GM18517 (cell line): Measurements from ENCODE around the gene LAIR1.
"Not testable (repeated sequence)": the region's sequence is repeated elsewhere in the genome, so short reads cannot be mapped to it uniquely, and the experiment has no call there.

Source experiments
- ATAC-seq: cut with Tn5 transposase; IDR thresholded peaks from one replicate; pipeline ENCODE4 v1.9.1; 2021; ENCODE audit warnings: mild to moderate bottlenecking, moderate library complexity; ENCODE audit not compliant: unreplicated experiment

The LAIR1 gene

GRCh38 chr19:54345938-54346386 lies 18.8 kb downstream of the LAIR1 start:
- ATAC-seq = no peak

GRCh38 chr19:54343868-54344267 lies 20.9 kb downstream of the LAIR1 start:
- ATAC-seq = no peak

DNA sequence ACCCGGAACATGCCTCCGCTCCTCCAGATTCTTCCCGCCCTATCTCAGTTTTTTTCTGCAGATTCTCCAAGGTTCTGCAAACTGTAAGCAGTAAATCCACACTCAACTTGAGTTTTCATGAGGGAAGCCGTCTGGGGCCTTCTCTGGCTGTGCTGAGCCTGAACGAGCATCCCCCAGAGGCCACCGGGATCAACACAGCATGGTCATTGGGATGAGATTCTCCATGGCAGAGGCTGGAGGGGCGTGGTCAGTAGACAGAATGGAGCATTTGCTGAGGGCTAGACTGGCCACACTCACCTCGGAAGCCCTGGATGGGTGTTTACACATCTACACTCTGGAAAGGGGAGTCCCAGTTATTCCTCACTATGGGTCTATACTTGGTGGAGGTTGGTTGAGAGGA lies 23.4 kb downstream of the LAIR1 start:
- no peak for ATAC-seq

DNA sequence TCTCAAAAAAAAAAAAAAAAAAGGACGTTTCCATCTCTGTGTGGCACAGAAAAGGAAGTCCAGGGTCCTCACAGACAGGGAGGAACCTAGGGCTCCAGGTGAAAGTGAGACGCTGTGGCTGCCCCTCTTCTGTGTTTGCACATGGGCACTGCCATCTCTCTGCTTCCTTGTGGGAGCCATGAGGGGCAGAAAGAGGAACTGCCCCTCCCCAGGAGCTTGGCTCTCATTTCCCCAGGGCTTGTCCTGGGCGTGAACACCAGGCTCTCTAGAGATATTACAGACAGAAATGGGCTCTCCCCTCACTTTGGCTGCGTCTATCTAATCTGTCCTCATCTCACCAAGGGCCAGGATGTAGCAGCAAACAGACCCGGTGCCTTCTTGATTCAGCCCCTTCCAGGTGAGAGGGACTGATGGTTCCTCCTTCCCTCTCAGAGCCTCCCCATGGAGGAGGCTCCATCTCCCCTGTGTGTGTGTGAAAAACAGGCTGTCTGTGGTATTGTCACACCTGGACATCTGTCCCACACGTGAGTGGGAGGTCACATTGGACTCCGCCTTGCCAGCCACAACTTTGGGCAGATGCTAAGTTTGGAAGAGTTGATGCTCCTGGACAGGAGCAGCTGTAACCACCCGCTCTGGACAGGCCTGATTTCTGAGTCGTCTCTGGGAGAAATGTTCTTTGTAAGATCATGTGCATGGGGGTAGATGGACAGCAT lies 24.9 kb downstream of the LAIR1 start:
- no peak for ATAC-seq

GRCh38 chr19:54338521-54338920 lies 26.2 kb downstream of the LAIR1 start:
- no peak for ATAC-seq

GRCh38 chr19:54337858-54338230 lies 26.9 kb downstream of the LAIR1 start:
- ATAC-seq = no peak

GRCh38 chr19:54336893-54337857 lies 27.6 kb downstream of the LAIR1 start:
- ATAC-seq = no peak

GRCh38 chr19:54335979-54336892 lies 28.5 kb downstream of the LAIR1 start:
- no peak for ATAC-seq

DNA sequence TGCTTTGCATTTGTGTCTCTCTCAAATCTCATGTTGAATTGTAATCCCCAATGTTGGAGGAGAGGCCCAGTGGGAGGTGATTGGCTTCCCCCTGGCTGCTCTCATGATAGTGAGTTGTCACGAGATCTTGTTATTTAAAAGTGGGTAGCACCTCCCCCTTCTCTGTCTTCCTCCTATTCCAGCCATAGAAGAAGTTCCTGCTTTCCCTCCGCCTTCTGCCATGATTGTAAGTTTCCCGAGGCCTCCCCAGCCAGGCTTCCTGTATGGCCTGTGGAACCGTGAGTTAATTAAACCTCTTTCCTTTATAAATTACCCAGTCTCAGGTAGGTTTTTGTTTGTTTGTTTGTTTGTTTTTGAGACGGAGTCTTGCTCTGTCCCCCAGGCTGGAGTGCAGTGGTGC lies 29.6 kb downstream of the LAIR1 start:
- ATAC-seq = no peak

GRCh38 chr19:54333586-54334298 lies 31.0 kb downstream of the LAIR1 start:
- no peak for ATAC-seq

DNA sequence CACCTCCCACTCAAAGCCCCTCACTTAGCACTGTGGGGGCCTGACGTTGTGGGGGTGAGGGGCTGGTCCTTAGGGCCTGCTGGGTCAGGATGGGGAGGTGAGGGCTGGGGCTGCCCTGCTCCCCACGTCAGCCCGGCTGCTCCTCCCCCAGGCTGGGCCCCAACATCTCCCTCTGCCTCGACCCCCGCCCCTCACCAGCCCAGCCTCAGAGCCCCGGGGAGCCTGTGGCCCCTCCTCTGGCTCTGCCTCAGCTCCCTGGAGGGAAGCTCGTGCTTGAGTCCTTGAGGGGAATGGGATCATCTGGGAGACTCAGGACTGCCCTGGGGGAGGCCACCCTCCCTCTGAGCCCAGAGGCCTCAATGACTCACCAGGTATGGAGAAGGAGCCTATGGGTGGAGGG lies 32.6 kb downstream of the LAIR1 start:
- no peak for ATAC-seq

DNA sequence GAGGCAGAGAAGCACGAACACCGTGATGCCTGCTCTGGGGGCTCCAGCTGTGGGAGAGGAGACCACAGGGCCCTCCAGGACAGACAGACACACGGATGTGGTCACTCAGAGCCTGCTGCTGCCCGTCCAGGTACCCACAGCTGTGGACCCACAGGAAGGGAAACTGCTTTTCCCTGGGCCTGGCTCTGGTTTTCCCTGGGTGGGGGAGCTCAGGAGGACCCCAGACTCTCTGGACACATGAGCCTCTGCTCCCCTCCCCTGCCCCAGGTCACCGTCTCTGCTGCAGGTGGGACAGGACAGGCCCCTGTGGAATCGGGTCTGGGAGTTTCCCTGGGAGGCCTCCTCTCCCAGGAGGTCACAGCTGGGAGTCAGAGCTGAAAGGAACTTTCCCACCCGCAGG lies 33.1 kb downstream of the LAIR1 start:
- no peak for ATAC-seq

- no peak for ATAC-seq
Observed at GRCh38 chr19:54329476-54330165, 35.1 kb downstream of the LAIR1 start.

DNA sequence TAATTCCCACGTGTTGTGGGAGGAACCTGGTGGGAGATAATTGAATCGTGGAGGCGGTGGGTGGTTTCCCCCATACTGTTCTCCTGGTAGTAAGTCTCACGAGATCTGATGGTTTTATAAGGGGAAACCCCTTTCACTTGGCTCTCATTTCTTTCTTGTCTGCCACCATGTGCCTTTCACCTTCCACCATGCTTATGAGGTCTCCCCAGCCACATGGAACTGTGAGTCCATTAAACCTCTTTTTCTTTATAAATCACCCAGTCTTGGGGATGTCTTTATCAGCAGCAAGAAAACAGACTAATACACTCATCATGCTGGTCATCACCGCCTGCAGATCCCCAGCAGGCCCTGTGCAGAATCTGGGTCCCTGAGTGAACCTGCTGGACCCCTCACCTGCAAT lies 36.0 kb downstream of the LAIR1 start:
- ATAC-seq = not testable (repeated sequence)

DNA sequence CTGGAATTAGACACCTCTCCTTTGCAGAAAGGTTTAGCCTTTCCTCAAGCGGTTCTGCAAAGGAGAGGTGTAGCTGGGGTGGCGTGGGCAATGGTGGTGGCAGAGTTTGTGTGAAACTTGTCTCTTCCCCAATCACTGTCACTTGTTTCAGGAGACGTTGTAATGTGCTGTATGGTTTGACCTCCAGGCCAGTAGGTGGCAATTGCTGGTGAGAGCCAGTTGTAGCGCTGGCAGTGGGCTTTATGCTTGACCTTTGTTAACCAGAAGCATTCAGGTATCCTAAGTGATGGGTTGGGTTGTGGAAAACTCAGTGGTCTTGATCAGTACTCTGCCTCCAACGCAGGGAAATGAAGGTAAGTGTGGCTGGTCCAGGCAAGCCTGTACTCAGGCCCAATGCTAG lies 39.1 kb downstream of the LAIR1 start:
- no peak for ATAC-seq

DNA sequence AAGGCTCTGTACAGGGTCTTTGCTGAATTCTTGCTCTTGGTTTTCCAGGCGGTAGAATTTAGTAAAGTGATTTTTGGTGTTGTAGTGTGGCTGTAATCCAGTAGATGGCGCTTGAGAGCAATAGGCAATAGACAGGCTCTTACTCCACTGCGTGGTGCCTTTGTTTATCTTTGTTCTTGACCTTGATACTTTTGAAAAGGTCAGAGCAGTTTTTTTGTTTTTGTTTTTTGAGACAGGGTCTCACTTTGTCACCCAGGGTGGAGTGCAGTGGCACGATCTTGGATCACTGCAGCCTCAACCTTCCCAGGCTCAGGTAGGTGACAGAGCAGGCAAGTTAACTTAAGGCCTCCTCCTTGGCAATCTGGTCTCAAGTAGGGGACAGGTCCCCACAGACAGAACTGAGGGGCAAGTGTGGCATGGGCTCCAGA lies 39.5 kb downstream of the LAIR1 start:
- ATAC-seq = no peak

DNA sequence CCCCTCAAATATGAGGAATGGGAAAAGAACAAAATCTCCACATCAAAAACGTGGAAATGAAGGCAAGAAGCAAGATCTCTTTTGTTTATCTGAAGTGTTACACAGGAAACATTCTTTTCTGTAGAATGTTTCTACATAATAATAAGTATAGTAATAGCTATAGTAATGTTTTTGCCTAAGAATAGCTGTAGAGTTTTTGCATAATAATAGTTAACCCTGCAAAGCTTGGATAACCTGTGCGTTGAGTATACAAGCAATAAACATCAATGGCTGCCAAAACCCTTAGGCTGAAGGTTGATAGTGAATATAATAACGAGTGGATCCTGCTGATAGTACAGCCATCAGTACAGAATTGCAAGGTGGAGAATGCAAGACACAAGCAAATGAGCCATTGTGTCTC lies 40.7 kb downstream of the LAIR1 start:
- no peak for ATAC-seq

DNA sequence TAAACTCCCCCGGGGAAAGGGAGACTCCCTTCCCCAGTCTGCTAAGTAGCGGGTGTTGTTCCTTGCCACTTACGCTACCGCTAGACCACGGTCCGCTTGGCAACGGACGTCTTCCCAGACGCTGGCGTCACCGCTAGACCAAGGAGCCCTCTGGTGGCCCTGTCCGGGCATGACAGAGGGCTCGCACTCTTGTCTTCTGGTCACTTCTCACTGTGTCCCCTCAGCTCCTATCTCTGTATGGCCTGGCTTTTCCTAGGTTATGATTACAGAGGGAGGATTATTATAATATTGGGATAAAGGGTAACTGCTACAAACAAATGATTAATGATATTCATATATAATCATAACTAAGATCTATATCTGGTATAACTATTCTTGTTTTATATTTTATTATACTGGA lies 41.8 kb downstream of the LAIR1 start:
- ATAC-seq = not testable (repeated sequence)

DNA sequence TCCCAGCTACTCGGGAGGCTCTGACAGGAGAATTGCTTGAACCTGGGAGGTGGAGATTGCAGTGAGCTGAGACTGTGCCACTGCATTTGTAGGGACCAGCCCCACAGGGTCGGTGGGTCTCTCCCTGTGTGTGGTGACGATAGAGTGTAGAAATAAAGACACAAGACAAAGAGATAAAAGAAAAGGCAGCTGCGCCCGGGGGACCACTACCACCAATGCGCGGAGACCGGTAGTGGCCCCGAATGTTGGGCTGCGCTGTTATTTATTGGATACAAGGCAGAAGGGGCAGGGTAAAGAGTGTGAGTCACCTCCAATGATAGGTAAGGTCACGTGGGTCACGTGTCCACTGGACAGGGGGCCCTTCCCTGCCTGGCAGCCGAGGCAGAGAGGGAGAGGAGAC lies 42.4 kb downstream of the LAIR1 start:
- ATAC-seq = not testable (repeated sequence)
